IPS-11a (cell line): ENCODE measurements around the gene GPC1.
"Not testable (repeated sequence)": the region's sequence is repeated elsewhere in the genome, so short reads cannot be mapped to it uniquely, and the experiment has no call there.

Source experiments
- H3K4me3 ChIP-seq: one replicate; pipeline ENCODE4 v1.5.1; 2013; ENCODE audit warnings: low read depth, low read length, control low read depth

GPC1 gene, protein sequence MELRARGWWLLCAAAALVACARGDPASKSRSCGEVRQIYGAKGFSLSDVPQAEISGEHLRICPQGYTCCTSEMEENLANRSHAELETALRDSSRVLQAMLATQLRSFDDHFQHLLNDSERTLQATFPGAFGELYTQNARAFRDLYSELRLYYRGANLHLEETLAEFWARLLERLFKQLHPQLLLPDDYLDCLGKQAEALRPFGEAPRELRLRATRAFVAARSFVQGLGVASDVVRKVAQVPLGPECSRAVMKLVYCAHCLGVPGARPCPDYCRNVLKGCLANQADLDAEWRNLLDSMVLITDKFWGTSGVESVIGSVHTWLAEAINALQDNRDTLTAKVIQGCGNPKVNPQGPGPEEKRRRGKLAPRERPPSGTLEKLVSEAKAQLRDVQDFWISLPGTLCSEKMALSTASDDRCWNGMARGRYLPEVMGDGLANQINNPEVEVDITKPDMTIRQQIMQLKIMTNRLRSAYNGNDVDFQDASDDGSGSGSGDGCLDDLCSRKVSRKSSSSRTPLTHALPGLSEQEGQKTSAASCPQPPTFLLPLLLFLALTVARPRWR

DNA sequence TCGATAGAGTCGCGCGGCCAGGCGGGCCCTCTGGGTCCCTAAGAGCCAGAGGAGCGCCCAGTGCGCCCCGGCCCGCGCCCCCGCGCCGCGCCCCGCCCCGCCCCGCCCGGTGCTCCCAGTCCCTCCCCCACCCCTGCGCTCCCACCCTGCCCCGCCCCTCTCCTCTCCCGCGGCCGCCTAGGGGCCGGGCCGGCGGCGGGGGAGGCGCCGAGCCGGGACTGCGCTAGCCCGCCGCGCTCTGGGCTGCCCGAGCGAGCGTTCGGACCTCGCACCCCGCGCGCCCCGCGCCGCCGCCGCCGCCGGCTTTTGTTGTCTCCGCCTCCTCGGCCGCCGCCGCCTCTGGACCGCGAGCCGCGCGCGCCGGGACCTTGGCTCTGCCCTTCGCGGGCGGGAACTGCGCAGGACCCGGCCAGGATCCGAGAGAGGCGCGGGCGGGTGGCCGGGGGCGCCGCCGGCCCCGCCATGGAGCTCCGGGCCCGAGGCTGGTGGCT, at the start of gene GPC1:
GPC1 (plus strand) TSS at position 207 of the 491 bp plus-strand sequence; CDS start at position 463, 256 bp downstream.
- H3K4me3 ChIP-seq, result peak within 1 kb of the TSS; percentile 57

DNA sequence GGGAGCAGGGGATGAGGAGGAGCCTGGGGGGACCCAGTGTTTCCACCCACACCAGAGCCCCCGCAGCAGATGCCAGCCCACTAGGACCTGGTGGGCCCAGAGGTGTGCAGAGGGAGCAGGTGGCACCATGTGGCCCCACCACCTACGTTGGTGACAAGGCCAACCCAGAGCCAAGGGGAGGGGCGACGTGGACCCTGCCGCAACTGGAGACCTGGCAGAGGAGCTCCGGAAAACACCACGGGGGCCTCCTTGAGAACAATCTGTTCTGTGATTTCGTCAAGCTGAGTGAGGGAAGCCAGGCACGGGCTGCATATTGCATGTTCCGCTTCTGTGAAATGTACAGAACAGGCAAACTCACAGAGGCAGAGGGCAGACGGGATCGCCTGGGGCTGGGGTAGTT, 49.1 kb upstream of the GPC1 start:
- H3K4me3 ChIP-seq, result no peak overlapping the region

- not testable (repeated sequence) for H3K4me3 ChIP-seq
These were observed 48.7 kb upstream of the GPC1 start for GRCh38 chr2:240386743-240387142.

GRCh38 chr2:240387325-240387668, 48.2 kb upstream of the GPC1 start:
- H3K4me3 ChIP-seq, result no peak overlapping the region

- H3K4me3 ChIP-seq, result no peak overlapping the region
These were observed 47.6 kb upstream of the GPC1 start for GRCh38 chr2:240387669-240388358.

DNA sequence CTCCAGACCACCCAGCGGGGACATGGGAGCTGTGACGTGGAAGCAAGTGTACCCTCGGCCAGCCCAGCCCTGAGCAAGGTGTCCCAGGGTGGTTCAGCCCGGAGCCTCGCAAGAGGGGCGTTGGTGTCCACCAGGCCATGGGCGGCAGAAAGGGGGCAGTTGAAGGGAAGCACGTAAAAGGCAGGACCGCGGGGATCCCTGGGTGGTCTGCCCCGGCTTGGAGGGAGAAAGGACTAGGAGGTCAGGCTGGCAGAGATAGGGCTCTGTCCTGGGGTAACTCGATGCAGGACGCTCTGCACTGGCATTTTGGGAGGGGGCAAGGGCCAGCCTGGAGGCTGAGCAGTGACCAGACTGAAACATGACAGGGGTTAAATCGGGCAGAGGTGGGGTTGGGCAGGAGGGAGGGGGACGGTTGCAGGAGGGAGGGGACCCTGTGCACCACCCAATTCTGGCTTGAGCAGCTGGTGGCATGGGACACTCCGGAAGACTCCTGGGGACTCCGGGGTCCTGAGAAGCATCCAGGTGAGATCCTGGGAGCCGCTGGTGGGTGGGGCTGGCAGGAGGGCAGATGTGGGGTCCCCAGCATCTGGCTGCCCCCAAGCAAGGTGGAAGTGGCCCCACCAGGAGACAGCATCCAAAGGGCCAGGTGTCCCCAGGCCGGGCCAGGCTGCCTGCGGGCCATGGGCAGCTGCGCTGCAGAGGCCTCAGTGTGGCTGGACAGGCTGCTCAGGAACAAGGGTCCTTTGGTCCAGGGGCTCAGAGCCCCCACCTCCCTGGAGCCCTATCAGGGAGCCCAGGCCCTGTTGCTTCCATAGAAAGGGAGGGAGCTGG, 46.8 kb upstream of the GPC1 start:
- no peak overlapping the region for H3K4me3 ChIP-seq

DNA sequence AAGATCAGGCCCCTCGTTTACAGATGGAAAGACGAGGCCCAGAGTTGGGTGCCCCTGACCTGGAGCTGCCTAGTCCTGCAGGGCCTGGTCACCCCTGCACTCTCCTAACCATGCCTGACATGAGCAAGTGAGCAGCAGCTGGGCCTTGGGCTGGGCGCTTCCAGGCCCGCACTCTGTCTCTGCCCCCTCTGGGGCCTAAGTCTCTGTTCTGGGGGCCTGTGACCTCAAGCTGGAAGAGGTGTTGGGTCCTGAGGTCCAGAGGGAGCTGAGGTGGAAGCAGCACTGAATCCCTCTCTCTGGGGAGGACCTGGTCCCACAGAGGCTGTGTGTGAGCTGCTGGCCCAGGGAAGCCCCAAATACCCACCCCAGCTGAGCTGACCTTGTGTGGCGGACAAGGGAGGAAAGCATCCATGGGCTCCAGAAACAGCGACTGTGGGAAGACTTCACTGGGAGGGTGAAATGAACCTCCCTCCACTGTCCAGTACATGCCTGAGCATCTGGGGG, 46.1 kb upstream of the GPC1 start:
- no peak overlapping the region for H3K4me3 ChIP-seq

GRCh38 chr2:240390091-240391073, 45.1 kb upstream of the GPC1 start:
- H3K4me3 ChIP-seq, result no peak overlapping the region

DNA sequence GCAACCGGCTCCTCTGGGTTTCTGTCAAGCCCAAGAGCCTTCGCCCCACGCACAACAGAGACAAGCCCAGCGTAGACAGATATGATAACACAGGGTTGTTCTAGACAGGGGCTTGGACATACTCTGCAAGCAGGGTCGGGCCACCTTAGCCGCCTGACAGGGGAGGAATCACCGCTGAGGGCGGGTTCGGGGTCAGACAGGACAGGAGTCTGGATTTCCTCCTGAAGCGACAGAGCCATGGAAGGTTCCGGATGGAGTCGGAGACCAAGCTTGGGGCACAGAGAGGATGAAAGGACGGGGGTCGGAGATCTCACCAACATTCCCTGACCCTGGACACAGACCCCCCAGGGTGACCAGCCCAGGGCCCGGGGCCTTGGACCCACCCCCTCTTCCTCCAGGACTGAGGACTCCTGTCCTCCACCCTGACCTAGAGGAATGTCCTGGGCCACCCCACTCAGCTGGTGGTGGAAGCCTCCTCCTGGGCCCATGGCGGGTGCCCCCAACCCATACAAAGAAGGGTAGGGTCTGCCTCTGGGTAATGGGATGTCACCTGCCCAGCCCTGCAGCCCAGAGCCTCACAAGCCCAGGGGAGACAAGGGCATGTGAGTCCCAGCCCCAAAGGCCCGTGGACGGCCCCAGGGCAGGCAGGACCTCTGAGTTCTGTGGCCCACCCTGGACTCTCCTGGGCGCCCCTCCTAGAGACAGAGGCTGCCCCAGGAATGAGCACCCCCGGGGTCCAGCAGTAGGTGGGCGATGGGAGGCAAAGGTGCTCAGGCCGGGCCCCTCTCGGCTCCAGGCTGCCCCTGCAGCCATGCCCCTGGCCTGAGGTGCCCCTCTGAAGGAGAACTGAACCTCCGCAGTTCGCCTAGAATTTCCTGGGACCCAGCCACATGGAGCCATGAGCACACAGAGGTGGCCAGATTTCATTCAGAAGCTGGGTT, 44.1 kb upstream of the GPC1 start:
- H3K4me3 ChIP-seq, result no peak overlapping the region

DNA sequence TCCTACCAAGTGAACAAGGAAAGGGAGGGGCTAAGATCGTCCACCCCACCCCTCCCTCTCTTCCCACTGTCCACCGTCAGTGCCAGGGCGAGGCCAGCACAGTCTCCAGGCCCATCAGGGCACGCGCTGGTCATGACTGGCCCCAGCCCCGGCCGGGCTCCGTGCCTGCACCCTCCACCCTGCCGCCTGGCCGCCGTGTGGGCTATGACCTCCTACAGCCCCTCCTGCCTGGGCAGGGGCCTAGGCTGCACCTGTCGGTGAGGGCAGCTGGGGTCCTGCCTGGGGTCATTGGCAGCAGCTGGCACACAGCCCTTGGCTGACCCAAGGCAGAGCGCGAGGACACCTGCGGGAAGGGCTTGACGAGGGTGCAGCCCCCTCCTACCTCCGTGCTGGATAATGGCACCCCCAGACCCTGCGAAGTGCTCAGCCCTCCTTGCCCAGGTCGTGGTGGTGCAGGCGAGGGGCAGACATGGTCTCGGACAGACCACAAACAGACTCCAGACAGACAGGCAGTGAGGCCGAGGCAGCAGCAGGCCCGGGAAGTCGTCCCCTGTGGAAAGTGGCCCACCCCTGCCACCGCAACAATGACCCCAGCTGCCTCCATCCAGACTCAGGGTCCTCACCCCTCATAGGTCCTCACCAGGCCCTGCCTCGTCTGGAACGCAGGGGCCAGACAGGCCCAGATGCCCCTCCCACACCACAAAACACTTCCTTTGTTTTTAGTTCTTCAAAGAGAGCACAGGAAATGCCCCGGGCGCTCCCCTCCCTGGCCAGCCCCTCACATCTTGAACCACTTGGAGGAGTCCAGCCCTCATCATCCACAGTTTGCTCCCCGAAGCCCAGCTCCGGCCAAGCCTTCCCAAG, 43.1 kb upstream of the GPC1 start:
- H3K4me3 ChIP-seq, result no peak overlapping the region

- no peak overlapping the region for H3K4me3 ChIP-seq
These were observed 42.3 kb upstream of the GPC1 start for GRCh38 chr2:240392948-240393830.

- no peak overlapping the region for H3K4me3 ChIP-seq
These were observed 41.5 kb upstream of the GPC1 start for GRCh38 chr2:240393831-240394410.

DNA sequence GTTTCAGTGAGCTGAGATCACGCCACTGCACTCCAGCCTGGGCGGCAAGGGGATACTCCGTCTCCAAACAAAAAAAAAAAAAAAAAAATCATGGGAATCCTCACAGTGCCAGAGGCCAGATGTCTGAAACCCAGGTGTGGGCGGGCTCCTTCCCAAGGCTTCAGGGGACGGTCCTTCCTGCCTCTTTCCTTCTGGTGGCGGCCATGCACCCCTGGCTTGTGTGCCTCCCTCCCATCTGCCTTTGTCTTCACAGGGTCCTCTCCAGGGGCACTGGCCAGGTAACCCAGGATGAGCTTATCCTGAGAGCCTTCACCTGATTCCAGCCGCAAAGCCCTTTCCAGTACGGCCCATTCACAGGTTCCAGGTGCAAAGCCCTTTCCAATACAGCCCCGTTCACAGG, 40.9 kb upstream of the GPC1 start:
- H3K4me3 ChIP-seq, result no peak overlapping the region

DNA sequence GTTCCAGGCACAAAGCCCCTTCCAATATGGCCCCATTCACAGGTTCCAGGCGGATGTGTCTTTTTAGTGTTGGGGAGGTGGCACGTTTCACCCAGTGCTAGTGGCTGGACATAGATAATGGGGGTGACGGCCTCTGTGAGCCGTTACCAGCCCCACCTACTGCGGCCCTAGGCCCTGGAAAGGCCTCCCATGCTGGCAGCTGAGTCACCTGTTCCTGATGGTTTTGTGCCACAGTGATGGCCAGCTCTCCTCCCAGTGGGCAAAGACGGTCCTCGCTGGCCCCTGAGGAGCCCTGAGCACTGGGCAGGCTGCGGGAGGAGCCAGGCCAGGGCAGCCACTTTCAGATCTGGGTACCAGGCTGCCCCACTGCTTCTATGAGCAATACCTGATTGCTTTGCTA, 40.0 kb upstream of the GPC1 start:
- H3K4me3 ChIP-seq, result no peak overlapping the region

DNA sequence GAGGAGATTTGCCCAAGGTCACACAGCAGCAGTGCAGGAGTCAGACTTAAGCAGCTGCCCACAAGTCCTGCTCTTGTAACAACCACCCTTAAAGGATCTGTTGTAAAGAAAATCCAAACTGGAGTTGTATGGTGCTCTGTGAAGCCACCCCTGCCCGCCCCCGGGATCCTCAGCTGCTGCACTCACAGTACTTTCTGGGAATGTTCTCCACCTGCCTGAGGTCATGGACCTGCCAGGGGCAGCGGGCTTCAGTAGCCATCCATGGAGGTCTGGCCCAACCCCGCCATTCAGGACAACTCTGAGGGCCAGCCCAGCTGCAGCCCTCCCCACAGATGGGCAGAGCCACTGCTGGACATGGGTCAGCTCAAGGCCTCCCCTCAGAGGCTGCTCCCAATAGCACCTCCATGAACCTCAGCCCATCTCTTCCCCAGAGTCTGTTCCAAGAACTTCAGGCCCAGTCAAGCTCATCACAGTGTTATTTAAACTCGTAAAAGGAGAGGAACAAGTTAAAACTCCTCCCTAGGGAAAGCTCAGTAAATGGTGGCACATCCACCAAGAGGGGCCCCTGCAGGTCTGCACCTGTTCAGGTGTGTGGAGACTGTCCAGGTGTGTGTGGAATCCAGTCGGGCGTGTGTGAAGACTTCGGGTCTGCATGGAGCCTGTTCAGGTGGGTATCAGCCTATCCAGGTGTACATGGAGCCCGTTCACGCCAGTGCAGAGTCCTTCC, 39.4 kb upstream of the GPC1 start:
- H3K4me3 ChIP-seq, result no peak overlapping the region
